GM19463 (cell line): ENCODE data around the gene ATG9A.
"Not testable (repeated sequence)": the region's sequence is repeated elsewhere in the genome, so short reads cannot be mapped to it uniquely, and the experiment has no call there.

Source experiments
- ATAC-seq: cut with Tn5 transposase; IDR thresholded peaks from one replicate; pipeline ENCODE4 v1.9.1; 2021; ENCODE audit warnings: mild to moderate bottlenecking, moderate library complexity; ENCODE audit not compliant: unreplicated experiment

ATG9A gene

DNA sequence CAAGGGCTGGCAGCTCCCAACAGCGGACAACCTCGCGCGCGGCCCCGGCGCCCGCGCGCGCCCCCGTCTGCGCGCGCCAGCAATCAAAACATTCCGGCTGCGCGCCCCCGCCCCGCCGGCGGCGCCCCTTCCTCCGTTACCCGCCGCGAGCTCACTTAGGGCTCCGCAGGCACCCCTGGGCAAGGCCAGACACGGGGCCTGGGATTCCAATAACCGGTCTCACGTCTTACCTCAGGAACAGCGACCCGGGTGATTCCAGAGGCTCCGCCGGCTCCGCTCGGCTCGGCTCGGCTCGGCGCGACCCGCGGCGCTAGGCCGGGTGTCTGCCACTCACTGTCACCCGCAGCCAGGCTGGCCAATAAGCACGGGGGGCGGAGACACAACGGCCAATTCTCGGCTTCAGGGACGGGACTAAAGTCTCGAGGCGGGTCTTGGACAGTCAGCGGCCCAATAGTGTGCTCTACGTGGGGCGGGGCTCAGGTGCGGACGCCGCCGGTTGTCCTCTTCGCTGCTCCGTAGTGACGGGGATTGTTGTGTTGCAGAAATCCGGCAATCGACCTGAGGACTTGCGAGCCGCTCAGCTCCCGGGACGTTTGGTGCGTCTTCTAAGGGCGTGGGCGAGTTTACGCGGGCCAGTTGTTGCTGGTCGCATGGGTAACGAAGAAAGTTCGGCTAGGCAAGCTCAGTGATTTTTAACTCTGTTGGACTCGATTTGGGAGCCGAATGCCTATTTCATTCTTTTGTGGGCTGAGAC, at the start of gene ATG9A, which contains the start of gene ANKZF1:
TSS of gene ATG9A (minus strand) at position 332 of the 754 bp plus-strand sequence. CDS start 1,612 bp downstream, outside the sequence.
TSS of gene ANKZF1 (plus strand) at position 502 of the 754 bp plus-strand sequence. CDS start 452 bp downstream, outside the sequence.
- peak; percentile 95 for ATAC-seq

GRCh38 chr2:219278655-219279150, 49.3 kb upstream of the ATG9A start:
- no peak for ATAC-seq

DNA sequence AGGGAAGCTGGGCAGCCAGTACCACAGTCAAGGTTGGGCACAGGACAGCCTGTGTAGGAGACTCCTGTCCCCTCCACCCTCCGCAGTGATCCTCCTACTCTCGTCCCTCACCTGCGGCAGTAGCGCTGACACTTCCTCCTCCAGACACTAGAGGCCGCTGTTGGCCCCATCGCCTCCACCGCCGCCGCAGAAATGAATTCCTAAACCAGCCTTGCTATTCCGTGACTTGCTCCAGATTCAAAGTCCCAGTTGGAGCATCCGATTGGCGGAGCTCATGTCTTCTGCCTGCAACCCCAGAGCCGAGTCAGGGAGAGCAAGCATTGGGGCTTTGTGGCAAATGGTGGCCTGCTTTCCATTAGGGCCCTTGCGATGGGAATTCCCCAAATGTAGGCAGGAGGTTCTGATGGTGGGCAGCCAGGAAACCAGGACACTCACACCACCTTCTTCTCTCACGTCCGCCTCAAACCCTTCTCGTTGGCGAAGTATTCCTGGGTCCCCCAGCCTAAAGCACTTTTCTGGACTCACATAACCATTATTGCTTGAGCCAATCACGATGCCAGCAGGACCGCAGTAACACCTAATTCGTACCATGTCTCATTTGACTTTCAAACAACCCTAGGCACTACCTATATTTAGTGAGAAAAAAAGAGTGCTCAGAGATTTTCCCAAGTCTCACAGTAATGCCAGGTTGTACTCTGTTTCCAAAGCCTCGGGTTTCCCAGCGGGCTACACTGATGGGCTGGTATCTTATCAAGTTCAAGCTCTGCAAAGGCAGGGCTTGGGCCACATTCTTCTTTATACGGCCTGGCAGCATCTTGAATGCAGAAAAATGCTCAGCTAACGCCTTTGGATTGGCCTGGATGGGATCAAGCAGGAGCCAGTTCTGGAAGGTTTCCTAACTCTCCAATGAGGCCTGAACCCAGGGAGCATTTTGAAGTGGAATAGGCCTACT, 48.5 kb upstream of the ATG9A start:
- ATAC-seq, result no peak

GRCh38 chr2:219274361-219274921, 45.0 kb upstream of the ATG9A start:
- ATAC-seq, result no peak

DNA sequence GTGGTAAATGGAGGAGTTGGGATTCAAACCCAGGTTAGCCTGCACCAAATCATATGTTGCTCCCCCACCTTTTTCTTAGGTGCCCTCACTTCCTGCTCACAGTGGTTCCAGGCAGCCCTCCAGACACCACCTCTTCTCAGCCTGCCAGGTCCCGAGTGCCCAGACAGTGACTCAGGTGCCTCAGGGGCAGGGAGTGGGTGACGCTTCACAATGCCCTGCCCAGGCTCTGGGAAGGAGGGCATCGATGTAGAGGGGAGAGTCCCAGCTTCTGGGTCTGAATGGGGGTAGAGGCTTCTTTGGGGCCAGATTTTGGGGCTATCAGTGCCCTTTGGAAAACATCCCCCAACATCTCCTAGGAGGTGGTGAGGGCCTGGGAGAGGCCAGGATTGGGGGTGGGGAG, 44.5 kb upstream of the ATG9A start:
- no peak for ATAC-seq

GRCh38 chr2:219272995-219273394, 43.6 kb upstream of the ATG9A start:
- no peak for ATAC-seq

DNA sequence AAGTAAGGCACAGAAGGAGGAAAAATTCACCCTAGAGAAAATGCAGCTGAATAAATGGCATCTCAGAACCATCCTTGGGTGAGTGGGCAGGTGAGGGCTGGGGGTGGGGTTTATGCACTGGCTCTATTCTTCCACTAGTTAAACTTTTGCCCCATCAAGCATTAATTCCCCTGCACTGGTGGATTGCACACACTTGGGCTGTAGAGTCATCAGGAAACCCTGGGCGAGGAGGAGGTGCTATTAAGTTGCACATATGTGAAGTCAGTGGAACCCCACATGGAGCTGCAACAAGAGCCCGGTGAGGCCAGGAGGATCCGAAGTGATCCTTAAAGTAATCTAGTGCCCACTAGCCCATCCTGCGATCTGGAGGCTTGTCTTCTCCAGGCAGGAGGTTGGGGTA, 42.9 kb upstream of the ATG9A start:
- ATAC-seq, result no peak

- ATAC-seq, result no peak
Observed at GRCh38 chr2:219271021-219271420, 41.6 kb upstream of the ATG9A start.

GRCh38 chr2:219270055-219270372, 40.6 kb upstream of the ATG9A start:
- no peak for ATAC-seq

- no peak for ATAC-seq
Observed at GRCh38 chr2:219269362-219270054, 40.1 kb upstream of the ATG9A start.

DNA sequence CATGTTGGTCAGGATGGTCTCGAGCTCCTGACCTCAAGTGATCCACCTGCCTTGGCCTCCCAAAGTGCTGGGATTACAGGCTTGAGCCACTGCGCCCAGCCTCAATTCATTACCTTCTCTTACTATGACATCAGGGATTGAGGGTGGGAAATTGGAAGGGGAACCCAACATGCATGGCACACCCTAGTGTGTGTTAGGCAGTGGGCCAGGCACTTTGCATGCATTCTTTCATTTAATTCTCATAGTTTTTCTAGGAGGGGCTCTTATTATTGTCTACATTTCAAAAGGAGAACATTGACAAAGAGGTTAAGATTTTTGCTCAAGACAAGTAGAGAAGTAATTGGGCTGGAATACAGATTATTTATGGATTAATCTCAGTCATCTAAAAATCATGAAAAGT, 38.9 kb upstream of the ATG9A start:
- no peak for ATAC-seq

- ATAC-seq, result no peak
Observed at GRCh38 chr2:219266886-219267285, 37.5 kb upstream of the ATG9A start.

GRCh38 chr2:219266232-219266631, 36.8 kb upstream of the ATG9A start:
- ATAC-seq, result no peak

DNA sequence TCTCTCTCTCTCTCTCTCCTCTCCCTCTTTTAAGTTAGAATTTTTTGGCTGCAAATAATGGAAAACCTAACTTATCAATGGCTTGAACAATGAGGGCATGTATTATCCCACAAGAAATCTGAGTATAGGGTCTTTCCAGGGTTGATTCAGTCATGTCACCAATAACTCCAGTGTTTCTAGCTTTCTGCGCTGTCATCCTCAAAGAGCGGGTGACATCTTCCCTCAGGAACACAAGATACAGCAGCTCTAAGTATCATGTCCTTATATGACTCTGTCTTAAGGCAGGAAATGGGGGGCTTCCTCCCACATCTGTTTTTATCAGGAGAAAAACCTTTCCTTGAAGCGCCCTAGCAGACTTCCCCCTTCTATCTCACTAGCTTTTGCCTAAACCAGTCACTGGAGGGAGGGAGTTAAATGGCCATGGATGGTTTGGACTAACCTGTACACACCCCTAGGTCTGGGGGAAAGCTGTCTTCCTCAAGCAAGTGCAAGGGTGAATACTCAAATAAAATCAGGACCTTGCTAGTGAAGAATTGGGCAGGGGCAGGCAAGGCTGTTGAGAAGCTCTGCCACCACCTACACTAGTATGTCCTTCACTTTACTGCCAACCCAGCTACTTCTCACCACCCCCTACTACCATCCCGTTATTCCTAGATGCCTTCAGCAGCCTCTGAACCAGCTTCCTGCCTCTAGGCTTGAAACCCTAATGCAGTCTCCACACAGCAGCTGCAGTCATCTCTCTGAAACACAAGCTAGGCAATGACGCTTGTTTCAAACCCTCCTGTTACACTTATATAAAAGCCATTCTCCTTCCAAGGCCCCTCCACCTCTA, 31.8 kb upstream of the ATG9A start:
- ATAC-seq, result no peak

DNA sequence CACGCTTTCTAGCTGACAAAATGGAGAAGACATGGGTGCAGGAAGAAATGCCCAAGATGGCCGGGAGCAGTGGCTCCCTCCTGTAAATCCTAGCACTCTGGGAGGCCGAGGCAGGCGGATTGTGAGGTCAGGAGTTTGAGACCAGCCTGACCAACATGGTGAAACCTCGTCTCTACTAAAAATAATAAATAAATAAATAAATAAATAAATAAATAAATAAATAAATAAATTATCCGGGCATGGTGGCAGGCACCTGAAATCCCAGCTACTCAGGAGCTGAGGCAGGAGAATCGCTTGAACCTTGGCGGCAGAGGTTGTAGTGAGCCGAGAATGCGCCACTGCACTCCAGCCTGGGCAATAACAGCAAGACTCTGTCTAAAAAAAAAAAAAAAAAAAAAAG, 29.5 kb upstream of the ATG9A start:
- not testable (repeated sequence) for ATAC-seq

DNA sequence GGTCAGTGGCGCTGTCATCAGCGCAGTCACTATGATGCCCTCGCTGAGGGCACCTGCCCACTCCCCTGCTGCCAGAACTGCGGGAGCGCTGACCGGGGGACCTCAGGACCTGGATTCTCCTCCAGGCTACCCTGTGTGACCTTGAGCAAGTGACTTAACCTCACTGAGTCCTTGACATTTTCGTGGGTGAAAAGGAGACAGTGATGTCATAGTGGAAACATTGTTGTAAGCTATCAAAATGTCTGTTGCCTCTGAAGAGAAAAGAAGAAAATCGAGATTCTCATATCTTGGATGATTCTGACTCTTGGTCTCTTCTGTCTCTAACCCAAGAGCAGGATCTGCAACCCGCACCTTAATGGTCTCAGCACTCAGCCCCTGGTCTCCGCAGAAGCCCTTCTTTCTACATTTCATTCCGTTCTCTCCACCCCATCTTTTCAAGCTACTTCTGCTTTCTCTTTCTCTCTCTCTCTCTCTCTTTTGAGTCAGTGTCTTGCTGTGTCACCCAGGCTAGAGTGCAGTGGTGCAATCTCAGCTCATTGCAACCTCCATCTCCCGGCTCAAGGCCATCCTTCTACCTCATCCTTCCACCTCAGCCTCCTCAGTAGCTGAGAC, 25.3 kb upstream of the ATG9A start:
- ATAC-seq, result peak; percentile 23

DNA sequence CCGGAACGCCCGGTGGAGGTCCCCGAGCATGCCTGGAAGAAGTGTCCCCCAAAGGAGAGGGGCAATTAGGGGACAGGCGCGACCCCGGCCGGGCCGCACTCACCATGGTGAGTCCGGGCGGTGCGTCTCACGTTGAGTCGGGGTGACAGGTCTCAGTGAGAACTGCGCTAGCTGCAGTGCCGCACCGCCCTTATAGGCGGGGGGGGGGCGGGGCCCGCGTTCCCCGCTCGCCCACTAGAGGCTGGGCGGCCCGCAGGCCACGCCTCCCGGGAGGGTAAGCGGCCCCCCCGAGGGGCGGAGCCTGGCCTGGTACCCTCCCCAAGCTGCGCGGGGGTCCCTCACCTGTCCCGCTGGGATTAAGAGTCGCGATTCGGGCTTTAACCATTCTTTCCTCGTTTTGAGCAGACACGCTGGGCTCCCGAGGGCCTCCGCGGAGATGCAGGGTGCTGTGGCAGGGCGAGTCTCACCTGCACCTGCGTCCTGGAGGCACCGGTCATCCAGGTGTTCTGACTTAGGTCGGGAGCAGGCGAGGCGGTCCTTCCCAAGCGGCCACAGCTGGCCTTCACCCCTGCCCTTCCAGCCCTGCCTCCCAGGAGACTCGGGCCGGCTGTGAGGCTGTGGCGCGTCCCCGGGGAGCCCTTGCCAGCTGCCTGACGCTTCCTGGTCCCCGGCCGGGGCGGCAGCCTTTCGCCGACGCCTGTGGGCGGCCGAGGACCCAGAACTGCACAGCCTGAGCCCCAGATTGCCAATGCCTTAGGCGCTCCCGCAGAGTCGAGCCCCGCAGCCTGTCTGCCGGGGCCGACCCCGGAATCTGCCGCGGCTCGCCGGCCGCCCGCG, 24.5 kb upstream of the ATG9A start, which contains the start of gene TUBA4A:
TSS of gene TUBA4A (minus strand) at position 166 of the 837 bp plus-strand sequence. CDS start at position 106, 60 bp downstream.
- ATAC-seq, result peak; percentile 45
